GM23338 (cell line): Measurements from ENCODE around the gene RBP3. TPM values are rescaled to one million over a fixed set of nuclear protein-coding genes. Genes with fewer than 3 reads are reported as not detected.

Experiments
- ATAC-seq: fragments of 200-7000 bp; cut with Tn5 transposase; 3 replicates; pipeline ENCODE4 v1.9.1; 2020
- DNase-seq: peaks from one replicate; pipeline ENCODE4 v3.0.0-alpha.2; 2015; ENCODE audit warnings: low spot score
- H2AFZ ChIP-seq: fragments of 200-600 bp; sonication (generic); 2 replicates; pipeline ENCODE4 v1.8.0; 2016; ENCODE audit warnings: antibody characterized with exemption, mild to moderate bottlenecking, moderate library complexity
- H3F3A ChIP-seq: fragments of 200-600 bp; sonication (generic); replicated peaks from 2 replicates; pipeline ENCODE4 v1.8.0; 2017; ENCODE audit warnings: antibody characterized with exemption, mixed run types, low read depth
- H3K27ac ChIP-seq: fragments of 200-600 bp; sonication (generic); 2 replicates; pipeline ENCODE4 v1.6.1; 2016; ENCODE audit warnings: low read depth
- H3K27me3 ChIP-seq: fragments of 200-600 bp; sonication (generic); 2 replicates; pipeline ENCODE4 v1.8.0; 2016; ENCODE audit warnings: mild to moderate bottlenecking, mixed run types, moderate library complexity; ENCODE audit not compliant: insufficient read depth
- H3K36me3 ChIP-seq: fragments of 200-600 bp; sonication (generic); 2 replicates; pipeline ENCODE4 v1.8.0; 2016; ENCODE audit warnings: mild to moderate bottlenecking; ENCODE audit not compliant: insufficient read depth
- H3K4me1 ChIP-seq: fragments of 200-600 bp; sonication (generic); 2 replicates; pipeline ENCODE4 v1.8.0; 2016; ENCODE audit warnings: mild to moderate bottlenecking, moderate library complexity; ENCODE audit not compliant: insufficient read depth
- H3K4me2 ChIP-seq: fragments of 200-600 bp; sonication (generic); 2 replicates; pipeline ENCODE4 v1.7.1; 2017; ENCODE audit warnings: mixed run types
- H3K4me3 ChIP-seq: fragments of 200-600 bp; sonication (generic); 2 replicates; pipeline ENCODE4 v1.6.1; 2016; ENCODE audit warnings: mixed run types
- H3K79me2 ChIP-seq: fragments of 200-600 bp; sonication (generic); replicated peaks from 2 replicates; pipeline ENCODE4 v1.8.0; 2017; ENCODE audit warnings: mild to moderate bottlenecking; ENCODE audit not compliant: insufficient read depth
- H3K9me2 ChIP-seq: fragments of 200-600 bp; sonication (generic); 2 replicates; pipeline ENCODE4 v1.8.0; 2017; ENCODE audit not compliant: insufficient read depth
- H4K20me1 ChIP-seq: fragments of 200-600 bp; sonication (generic); replicated peaks from 2 replicates; pipeline ENCODE4 v1.8.0; 2017; ENCODE audit warnings: mild to moderate bottlenecking; ENCODE audit not compliant: insufficient read depth
- H3K27ac Mint-ChIP-seq: 2 replicates; pipeline ENCODE4 v1.8.0; 2020; ENCODE audit warnings: inconsistent platforms, mild to moderate bottlenecking, moderate library complexity, mixed read lengths
- H3K27me3 Mint-ChIP-seq: 3 replicates; pipeline ENCODE4 v1.8.0; 2022; ENCODE audit warnings: low read depth, mild to moderate bottlenecking, moderate library complexity, mixed read lengths, inconsistent platforms; ENCODE audit not compliant: insufficient read depth, poor library complexity
- H3K36me3 Mint-ChIP-seq: 3 replicates; pipeline ENCODE4 v1.8.0; 2021; ENCODE audit warnings: low read depth, mild to moderate bottlenecking, inconsistent platforms, moderate library complexity, mixed read lengths
- H3K4me1 Mint-ChIP-seq: 3 replicates; pipeline ENCODE4 v1.8.0; 2020; ENCODE audit warnings: mild to moderate bottlenecking, inconsistent platforms, mixed read lengths
- H3K4me3 Mint-ChIP-seq: 3 replicates; pipeline ENCODE4 v1.8.0; 2021; ENCODE audit warnings: moderate library complexity, mild to moderate bottlenecking, inconsistent platforms, mixed read lengths
- H3K9me3 Mint-ChIP-seq: 3 replicates; pipeline ENCODE4 v1.8.0; 2020; ENCODE audit warnings: moderate library complexity, mild to moderate bottlenecking, inconsistent platforms, mixed read lengths
- CREB1 ChIP-seq: fragments of 250-450 bp; sonication (Bioruptor Pico); IDR thresholded peaks from 2 replicates; pipeline ENCODE4 v1.5.0; 2020; ENCODE audit warnings: low read depth, mild to moderate bottlenecking, moderate library complexity
- EZH2 ChIP-seq: fragments of 200-600 bp; sonication (generic); IDR thresholded peaks from one replicate; pipeline ENCODE4 v1.8.0; 2017; ENCODE audit warnings: antibody characterized with exemption, mild to moderate bottlenecking, low read depth; ENCODE audit not compliant: unreplicated experiment
- EZH2phosphoT487 ChIP-seq: fragments of 200-600 bp; sonication (generic); IDR thresholded peaks from one replicate; pipeline ENCODE4 v1.8.1; 2018; ENCODE audit warnings: antibody characterized with exemption; ENCODE audit not compliant: unreplicated experiment
- JUNB ChIP-seq: IDR thresholded peaks from one replicate; pipeline ENCODE4 v1.6.1; 2016; ENCODE audit warnings: antibody characterized with exemption; ENCODE audit not compliant: unreplicated experiment
- NANOG ChIP-seq: IDR thresholded peaks from 2 replicates; pipeline ENCODE4 v1.6.1; 2016; ENCODE audit warnings: antibody characterized with exemption, borderline replicate concordance
- POLR2AphosphoS5 ChIP-seq: IDR thresholded peaks from 2 replicates; pipeline ENCODE4 v1.6.1; 2016; ENCODE audit warnings: antibody characterized with exemption, low read depth
- REST ChIP-seq: IDR thresholded peaks from one replicate; pipeline ENCODE4 v1.6.1; 2018; ENCODE audit warnings: antibody characterized with exemption; ENCODE audit not compliant: unreplicated experiment
- STAT1 ChIP-seq: IDR thresholded peaks from one replicate; pipeline ENCODE4 v1.6.1; 2016; ENCODE audit warnings: antibody characterized with exemption; ENCODE audit not compliant: unreplicated experiment
- ZNF114 ChIP-seq: fragments of 250-450 bp; sonication (Bioruptor Pico); IDR thresholded peaks from 2 replicates; pipeline ENCODE4 v1.5.0; 2020; ENCODE audit warnings: mild to moderate bottlenecking, moderate library complexity
- ZNF331 ChIP-seq: fragments of 250-450 bp; sonication (Bioruptor Pico); IDR thresholded peaks from 2 replicates; pipeline ENCODE4 v1.5.0; 2020; ENCODE audit warnings: low read depth, mild to moderate bottlenecking, moderate library complexity
- ZNF462 ChIP-seq: fragments of 250-450 bp; sonication (Bioruptor Pico); IDR thresholded peaks from 2 replicates; pipeline ENCODE4 v1.5.0; 2020; ENCODE audit warnings: mild to moderate bottlenecking, moderate library complexity
- polyA plus RNA-seq: library from polyadenylated mRNA; unstranded; fragments of >200 nt; fragmentation: Nextera tagmentation; extraction: Ambion mirVana; gene quantifications from 2 replicates; pipeline ENCODE4 v1.2.1, GENCODE V29; 2016
- total RNA-seq: library from RNA; depleted of rRNA; stranded (reverse); fragments of >200 nt; shearing (Covaris generic); gene quantifications from 2 replicates; pipeline ENCODE4 v1.2.3, GENCODE V29; 2014
- TF ChIP-seq, protein P1 (sequence below), 2 experiments: fragments of 200-600 bp in 1 of 2; sonication (generic) in 1 of 2; conservative IDR thresholded peaks; 2 replicates each; pipeline versions ENCODE4 v1.5.1 to v1.6.1; 2016 to 2017; ENCODE audit warnings: antibody characterized with exemption in 2 of 2, low read depth in 2 of 2, mild to moderate bottlenecking in 2 of 2, moderate library complexity in 1 of 2
- TF ChIP-seq, protein P2 (sequence below): IDR thresholded peaks from 2 replicates; pipeline ENCODE4 v1.6.1; 2016; ENCODE audit warnings: antibody characterized with exemption

RBP3 gene
- total and polyA plus RNA-seq, 2 experiments from 2014 or later: not detected

- Mint-ChIP-seq H3K27ac (no peak overlapping the region), H3K27me3 (peaks cover 8% of the 10 kb centered on the region), H3K4me3 (no peak overlapping the region), H3K9me3 (no peaks in the 10 kb centered on the region), H3K36me3 (no peaks in the 10 kb centered on the region), H3K4me1 (peaks cover 14% of the 10 kb centered on the region)
- no peaks in the 10 kb centered on the region for H3K9me2 ChIP-seq
- H3K27me3 ChIP-seq: no peaks in the 10 kb centered on the region
- TF ChIP-seq EZH2phosphoT487: no peak
- no peak for TF ChIP-seq NANOG
- TF ChIP-seq POLR2AphosphoS5: no peak
- TF ChIP-seq ZNF462: no peak
- no peak for TF ChIP-seq REST
- no peak for TF ChIP-seq ZNF114 (CRISPR knock-in tag)
- TF ChIP-seq JUNB: no peak
- no peak for TF ChIP-seq STAT1
- TF ChIP-seq, protein P1, sequence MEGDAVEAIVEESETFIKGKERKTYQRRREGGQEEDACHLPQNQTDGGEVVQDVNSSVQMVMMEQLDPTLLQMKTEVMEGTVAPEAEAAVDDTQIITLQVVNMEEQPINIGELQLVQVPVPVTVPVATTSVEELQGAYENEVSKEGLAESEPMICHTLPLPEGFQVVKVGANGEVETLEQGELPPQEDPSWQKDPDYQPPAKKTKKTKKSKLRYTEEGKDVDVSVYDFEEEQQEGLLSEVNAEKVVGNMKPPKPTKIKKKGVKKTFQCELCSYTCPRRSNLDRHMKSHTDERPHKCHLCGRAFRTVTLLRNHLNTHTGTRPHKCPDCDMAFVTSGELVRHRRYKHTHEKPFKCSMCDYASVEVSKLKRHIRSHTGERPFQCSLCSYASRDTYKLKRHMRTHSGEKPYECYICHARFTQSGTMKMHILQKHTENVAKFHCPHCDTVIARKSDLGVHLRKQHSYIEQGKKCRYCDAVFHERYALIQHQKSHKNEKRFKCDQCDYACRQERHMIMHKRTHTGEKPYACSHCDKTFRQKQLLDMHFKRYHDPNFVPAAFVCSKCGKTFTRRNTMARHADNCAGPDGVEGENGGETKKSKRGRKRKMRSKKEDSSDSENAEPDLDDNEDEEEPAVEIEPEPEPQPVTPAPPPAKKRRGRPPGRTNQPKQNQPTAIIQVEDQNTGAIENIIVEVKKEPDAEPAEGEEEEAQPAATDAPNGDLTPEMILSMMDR (conservative IDR thresholded peaks at IDR 0.05; ENCODE audit: low read depth in 2 of 2): no peak
- TF ChIP-seq EZH2: no peak
- no peak for TF ChIP-seq ZNF331 (CRISPR knock-in tag)
- no peak for TF ChIP-seq CREB1 (CRISPR knock-in tag)
- TF ChIP-seq, protein P2, sequence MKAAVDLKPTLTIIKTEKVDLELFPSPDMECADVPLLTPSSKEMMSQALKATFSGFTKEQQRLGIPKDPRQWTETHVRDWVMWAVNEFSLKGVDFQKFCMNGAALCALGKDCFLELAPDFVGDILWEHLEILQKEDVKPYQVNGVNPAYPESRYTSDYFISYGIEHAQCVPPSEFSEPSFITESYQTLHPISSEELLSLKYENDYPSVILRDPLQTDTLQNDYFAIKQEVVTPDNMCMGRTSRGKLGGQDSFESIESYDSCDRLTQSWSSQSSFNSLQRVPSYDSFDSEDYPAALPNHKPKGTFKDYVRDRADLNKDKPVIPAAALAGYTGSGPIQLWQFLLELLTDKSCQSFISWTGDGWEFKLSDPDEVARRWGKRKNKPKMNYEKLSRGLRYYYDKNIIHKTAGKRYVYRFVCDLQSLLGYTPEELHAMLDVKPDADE: no peak
- no peaks in the 10 kb centered on the region for H3K79me2 ChIP-seq
- no peak overlapping the region for H2AFZ ChIP-seq
- H3K4me1 ChIP-seq: peaks cover 6% of the 10 kb centered on the region; the same call in 1 of the 2 replicates
- H3K36me3 ChIP-seq: no peaks in the 10 kb centered on the region
- H3F3A ChIP-seq: no peaks in the 10 kb centered on the region
- DNase-seq: no peak
- no peak overlapping the region for H3K27ac ChIP-seq
- no peak overlapping the region for H3K4me2 ChIP-seq
- ATAC-seq: no peak
- H4K20me1 ChIP-seq: no peaks in the 10 kb centered on the region
- no peak overlapping the region for H3K4me3 ChIP-seq
Measured at GRCh38 chr10:47337310-47337709, 10.9 kb upstream of the RBP3 start.
